Central memory CD4-positive, alpha-beta T cell (primary cell): Measurements from ENCODE around the gene ADRM1.
A peak's percentile ranks its signal among the peaks of the same experiment; 100 is the strongest.

Experiments
- DNase-seq: peaks from one replicate; pipeline ENCODE4 v3.0.0; 2022
- total RNA-seq, 3 experiments: gene quantifications; one replicate each; lab custom pipeline; 2026; lab: John Stamatoyannopoulos, UW

The ADRM1 gene
- total RNA-seq: 41.1 to 213 (median 61.1) reads per million in 3 experiments

- peak; percentile 97 for DNase-seq
Observed at GRCh38 chr20:62302341-62303061, at the start of gene ADRM1. Gene ADRM1 (plus strand): TSS chr20:62302997. CDS start chr20:62303569, 572 bp downstream.

- DNase-seq: no peak
Observed at GRCh38 chr20:62253398-62253797, 49.4 kb upstream of the ADRM1 start.

- DNase-seq: no peak
Observed at GRCh38 chr20:62254021-62254724, 48.6 kb upstream of the ADRM1 start.

GRCh38 chr20:62255976-62256375 lies 46.8 kb upstream of the ADRM1 start:
- no peak for DNase-seq

GRCh38 chr20:62258499-62259293 lies 44.1 kb upstream of the ADRM1 start:
- DNase-seq: no peak

GRCh38 chr20:62259294-62259565 lies 43.6 kb upstream of the ADRM1 start:
- DNase-seq: no peak

GRCh38 chr20:62262064-62262463 lies 40.7 kb upstream of the ADRM1 start:
- DNase-seq: no peak

- no peak for DNase-seq
Observed at GRCh38 chr20:62263396-62263795, 39.4 kb upstream of the ADRM1 start.

GRCh38 chr20:62265365-62265764 lies 37.4 kb upstream of the ADRM1 start:
- DNase-seq: no peak

GRCh38 chr20:62266340-62266739 lies 36.5 kb upstream of the ADRM1 start:
- DNase-seq: no peak

- no peak for DNase-seq
Observed at GRCh38 chr20:62266851-62267250, 35.9 kb upstream of the ADRM1 start.

GRCh38 chr20:62267543-62267942 lies 35.3 kb upstream of the ADRM1 start:
- no peak for DNase-seq

GRCh38 chr20:62268228-62268900 lies 34.4 kb upstream of the ADRM1 start:
- DNase-seq: no peak

GRCh38 chr20:62269378-62269777 lies 33.4 kb upstream of the ADRM1 start:
- no peak for DNase-seq

- no peak for DNase-seq
Observed at GRCh38 chr20:62269871-62270270, 32.9 kb upstream of the ADRM1 start.

- no peak for DNase-seq
Observed at GRCh38 chr20:62272200-62272599, 30.6 kb upstream of the ADRM1 start.

- no peak for DNase-seq
Observed at GRCh38 chr20:62273416-62273815, 29.4 kb upstream of the ADRM1 start.

GRCh38 chr20:62274332-62274950 lies 28.4 kb upstream of the ADRM1 start:
- no peak for DNase-seq

GRCh38 chr20:62275219-62275618 lies 27.6 kb upstream of the ADRM1 start:
- DNase-seq: no peak

- no peak for DNase-seq
Observed at GRCh38 chr20:62276439-62276838, 26.4 kb upstream of the ADRM1 start.

GRCh38 chr20:62277253-62277652 lies 25.5 kb upstream of the ADRM1 start:
- no peak for DNase-seq

GRCh38 chr20:62280303-62280702 lies 22.5 kb upstream of the ADRM1 start:
- no peak for DNase-seq
